HepG2 (cell line): ENCODE measurements around the gene RAP1GAP2. TPM values are rescaled to one million over a fixed set of nuclear protein-coding genes. Genes with fewer than 3 reads are reported as not detected.

Experiments
- ATAC-seq: fragments of 200-7000 bp; cut with Tn5 transposase; 3 replicates; pipeline ENCODE4 v1.9.1; 2020; ENCODE audit warnings: mild to moderate bottlenecking, moderate library complexity
- BruUV-seq: library from RNA; stranded (reverse); fragments of 400-500 nt; replicated peaks from 2 replicates; lab custom pipeline; 2021; lab: Mats Ljungman, UMichigan
- CTCF ChIA-PET: fragments of 300-600 bp; formaldehyde crosslinking; extraction: SDS; loops from one replicate; lab custom pipeline; 2021; ENCODE audit warnings: low total read pairs, inconsistent platforms, low intra/inter-chr PET ratio; lab: Yijun Ruan, JAX
- POLR2A ChIA-PET: fragments of 350-600 bp; sonication (Branson Sonifier 250); formaldehyde crosslinking; loops from one replicate; lab custom pipeline; 2020; ENCODE audit warnings: antibody characterized with exemption, inconsistent platforms; lab: Yijun Ruan, JAX
- DNase-seq: peaks from one replicate; pipeline ENCODE4 v3.0.0-alpha.2; 2015; ENCODE audit warnings: low spot score
- FAIRE-seq: peaks from 3 replicates; lab custom pipeline; 2011; peaks lifted over from hg19 to GRCh38; lab: Jason Lieb, UNC
- H2AFZ ChIP-seq: one replicate; pipeline ENCODE4 v1.6.1; 2011; ENCODE audit warnings: low read length, inconsistent platforms
- H3K27ac ChIP-seq: fragments of 300-600 bp; 3 replicates; pipeline ENCODE4 v1.8.0; 2011; ENCODE audit warnings: mixed run types, mild to moderate bottlenecking, mixed read lengths, low read length, inconsistent platforms; ENCODE audit not compliant: insufficient read depth; ENCODE audit errors: extremely low read length
- H3K27me3 ChIP-seq, 2 experiments: fragments of 200-600 bp in 1 of 2; 2 replicates in 1 of 2; 3 replicates in 1 of 2; pipeline versions ENCODE4 v1.6.0 to v1.8.0; 2011; ENCODE audit warnings: low read length in 2 of 2, mild to moderate bottlenecking in 2 of 2, moderate library complexity in 2 of 2, inconsistent platforms in 1 of 2; ENCODE audit not compliant: insufficient read depth in 2 of 2, control insufficient read depth in 1 of 2
- H3K36me3 ChIP-seq, 2 experiments: fragments of 200-600 bp in 1 of 2; replicated peaks in 1 of 2; 2 replicates in 1 of 2; 3 replicates in 1 of 2; pipeline versions ENCODE4 v1.5.1 to v1.8.0; 2011; ENCODE audit warnings: low read length in 2 of 2, inconsistent platforms in 1 of 2; ENCODE audit not compliant: insufficient read depth in 2 of 2, control insufficient read depth in 1 of 2
- H3K4me1 ChIP-seq: 2 replicates; pipeline ENCODE4 v1.5.1; 2012; ENCODE audit warnings: low read length, inconsistent platforms; ENCODE audit not compliant: insufficient read depth
- H3K4me2 ChIP-seq: 2 replicates; pipeline ENCODE4 v1.6.0; 2011; ENCODE audit warnings: low read depth, low read length, inconsistent platforms
- H3K4me3 ChIP-seq, 3 experiments: fragments of 200-600 bp in 1 of 3; sonication (generic), shearing (Covaris generic) in 1 of 3; replicated peaks in 1 of 3; 2 replicates each; pipeline ENCODE4 v1.5.1; 2011 to 2016; ENCODE audit warnings: low read length in 3 of 3, inconsistent platforms in 2 of 3, low read depth in 2 of 3, mild to moderate bottlenecking in 2 of 3, control low read depth in 1 of 3, mixed read lengths in 1 of 3; ENCODE audit not compliant: insufficient read depth in 1 of 3
- H3K79me2 ChIP-seq: one replicate; pipeline ENCODE4 v1.6.1; 2011; ENCODE audit warnings: low read length, inconsistent platforms; ENCODE audit not compliant: insufficient read depth
- H3K9ac ChIP-seq: 2 replicates; pipeline ENCODE4 v1.6.0; 2011; ENCODE audit warnings: mild to moderate bottlenecking, low read depth, low read length, inconsistent platforms; ENCODE audit not compliant: insufficient read depth
- H3K9me3 ChIP-seq: 2 replicates; pipeline ENCODE4 v1.5.1; 2012; ENCODE audit warnings: mild to moderate bottlenecking, low read length
- H4K20me1 ChIP-seq: 2 replicates; pipeline ENCODE4 v1.6.0; 2011; ENCODE audit warnings: inconsistent platforms, mild to moderate bottlenecking, low read length, moderate library complexity; ENCODE audit not compliant: insufficient read depth
- ETS1 ChIP-seq: sonication (generic); formaldehyde crosslinking; IDR thresholded peaks from 2 replicates; pipeline ENCODE4 v1.4.0; 2020; ENCODE audit warnings: missing genetic modification reagents
- HMGA1 ChIP-seq: sonication (generic); formaldehyde crosslinking; conservative IDR thresholded peaks from 2 replicates; pipeline ENCODE4 v1.4.0; 2020; ENCODE audit warnings: missing genetic modification reagents
- HMGXB4 ChIP-seq, 2 experiments: sonication (generic) in 1 of 2; formaldehyde crosslinking in 1 of 2; IDR thresholded peaks; 2 replicates each; pipeline versions ENCODE4 v1.4.0 to v1.6.1; 2018 to 2020; ENCODE audit warnings: missing genetic modification reagents in 2 of 2, borderline replicate concordance in 1 of 2, low read depth in 1 of 2, mild to moderate bottlenecking in 1 of 2, missing biosample characterization in 1 of 2
- RAD21 ChIP-seq: fragments of 450-650 bp; formaldehyde crosslinking; IDR thresholded peaks from 2 replicates; pipeline ENCODE4 v1.5.0; 2020; ENCODE audit warnings: mild to moderate bottlenecking
- SP4 ChIP-seq: sonication (generic); formaldehyde crosslinking; IDR thresholded peaks from 2 replicates; pipeline ENCODE4 v1.8.1; 2023; ENCODE audit warnings: mild to moderate bottlenecking, missing genetic modification reagents
- TEAD2 ChIP-seq: sonication (generic); formaldehyde crosslinking; IDR thresholded peaks from 2 replicates; pipeline ENCODE4 v1.9.0; 2021; ENCODE audit warnings: missing genetic modification reagents
- ZBTB34 ChIP-seq: sonication (generic); formaldehyde crosslinking; IDR thresholded peaks from 2 replicates; pipeline ENCODE4 v1.8.0; 2022; ENCODE audit warnings: mild to moderate bottlenecking, missing genetic modification reagents
- ZNF296 ChIP-seq: sonication (generic); formaldehyde crosslinking; conservative IDR thresholded peaks from 2 replicates; pipeline ENCODE4 v1.5.0; 2020; ENCODE audit warnings: mild to moderate bottlenecking, missing genetic modification reagents
- ZNF713 ChIP-seq: sonication (generic); formaldehyde crosslinking; IDR thresholded peaks from 2 replicates; pipeline ENCODE4 v1.4.0; 2020; ENCODE audit warnings: mild to moderate bottlenecking, missing genetic modification reagents
- ZNF720 ChIP-seq: sonication (generic); formaldehyde crosslinking; IDR thresholded peaks from 2 replicates; pipeline ENCODE4 v1.4.0; 2020; ENCODE audit warnings: missing genetic modification reagents
- WGBS: methylation state at CpG from one replicate; pipeline ENCODE4 v1.1.6; 2017; ENCODE audit warnings: low lambda C conversion rate; 5-methylcytosine and 5-hydroxymethylcytosine counted together
- in situ Hi-C: cut with HindIII; loops from 2 replicates; pipeline ENCODE4 v1.10.0; 2017; ENCODE audit warnings: low pct_unique_long_range_greater_than_20kb; ENCODE audit not compliant: extremely low pct_ligation_motif_present
- intact Hi-C: fragments of 100-400 bp; cut with micrococcal nuclease; formaldehyde crosslinking; loops from one replicate; pipeline ENCODE4 v1.10.0; 2022; ENCODE audit not compliant: unreplicated experiment
- polyA plus RNA-seq, 8 experiments: library from polyadenylated mRNA; depleted of rRNA in 3 of 8; stranded (reverse) in 7 of 8; unstranded in 1 of 8; fragments of >200 nt; fragmentation: Illumina TruSeq in 4 of 8; extraction: Trizol in 4 of 8; gene quantifications; 2 replicates each; pipeline versions ENCODE4 v1.2.1 to v1.2.3, GENCODE V29; 2011 to 2016; ENCODE audit warnings: low read depth in 4 of 8, missing spikeins in 1 of 8, mixed read lengths in 1 of 8; ENCODE audit not compliant: insufficient read depth in 1 of 8
- total RNA-seq, 5 experiments: library from RNA; depleted of rRNA; stranded (reverse); fragments of >200 nt; fragmentation: Illumina TruSeq; extraction: Trizol; gene quantifications; 2 replicates each; pipeline ENCODE4 v1.2.3, GENCODE V29; 2016; ENCODE audit warnings: low read depth in 1 of 5
- TF ChIP-seq, protein P1 (sequence below): sonication (generic); formaldehyde crosslinking; IDR thresholded peaks from 2 replicates; pipeline ENCODE4 v1.4.0; 2020; ENCODE audit warnings: missing genetic modification reagents, mild to moderate bottlenecking, borderline replicate concordance
- TF ChIP-seq, protein P2 (sequence below): sonication (generic); formaldehyde crosslinking; IDR thresholded peaks from 2 replicates; pipeline ENCODE4 v1.4.0; 2020; ENCODE audit warnings: missing genetic modification reagents

Gene RAP1GAP2
- total and polyA plus RNA-seq, 2 of the 13 experiments (the other 11 are each of a cell fraction or from before 2014, with no cell fraction given): 10.9 to 12.0 TPM

DNA sequence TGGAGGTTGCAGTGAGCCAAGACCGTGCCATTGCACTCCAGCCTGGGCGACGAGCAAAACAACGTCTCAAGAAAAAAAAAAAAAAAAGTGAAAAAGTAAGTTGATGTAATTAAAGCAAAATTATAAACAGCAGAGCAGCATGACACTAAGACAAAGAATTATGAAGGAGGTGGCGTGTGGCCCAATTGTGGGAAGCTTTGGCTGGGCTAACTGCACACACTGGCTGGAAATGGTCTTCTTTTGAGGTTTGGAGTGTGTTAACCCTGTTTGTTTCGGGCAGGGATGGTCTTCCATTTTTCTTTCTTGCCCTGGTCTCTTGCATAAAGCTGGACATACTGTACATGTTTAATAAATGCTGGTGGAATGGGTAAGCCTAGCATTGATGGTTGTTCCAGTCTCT, 54.8 kb downstream of the RAP1GAP2 start:
- no peak for ATAC-seq
- TF ChIP-seq SP4 (CRISPR knock-in tag) (no peak), TEAD2 (no peak), HMGA1 (no peak), ZBTB34 (no peak), ZNF720 (CRISPR knock-in tag) (no peak), ZNF713 (CRISPR knock-in tag) (no peak), HMGXB4 (CRISPR knock-in tag; IDR thresholded peaks at IDR 0.05; ENCODE audit: borderline replicate concordance in 1 of 2, low read depth in 1 of 2) (no peak), ZNF296 (CRISPR knock-in tag) (no peak), RAD21 (CRISPR knock-in tag) (no peak), ETS1 (no peak)
- TF ChIP-seq, protein P1, sequence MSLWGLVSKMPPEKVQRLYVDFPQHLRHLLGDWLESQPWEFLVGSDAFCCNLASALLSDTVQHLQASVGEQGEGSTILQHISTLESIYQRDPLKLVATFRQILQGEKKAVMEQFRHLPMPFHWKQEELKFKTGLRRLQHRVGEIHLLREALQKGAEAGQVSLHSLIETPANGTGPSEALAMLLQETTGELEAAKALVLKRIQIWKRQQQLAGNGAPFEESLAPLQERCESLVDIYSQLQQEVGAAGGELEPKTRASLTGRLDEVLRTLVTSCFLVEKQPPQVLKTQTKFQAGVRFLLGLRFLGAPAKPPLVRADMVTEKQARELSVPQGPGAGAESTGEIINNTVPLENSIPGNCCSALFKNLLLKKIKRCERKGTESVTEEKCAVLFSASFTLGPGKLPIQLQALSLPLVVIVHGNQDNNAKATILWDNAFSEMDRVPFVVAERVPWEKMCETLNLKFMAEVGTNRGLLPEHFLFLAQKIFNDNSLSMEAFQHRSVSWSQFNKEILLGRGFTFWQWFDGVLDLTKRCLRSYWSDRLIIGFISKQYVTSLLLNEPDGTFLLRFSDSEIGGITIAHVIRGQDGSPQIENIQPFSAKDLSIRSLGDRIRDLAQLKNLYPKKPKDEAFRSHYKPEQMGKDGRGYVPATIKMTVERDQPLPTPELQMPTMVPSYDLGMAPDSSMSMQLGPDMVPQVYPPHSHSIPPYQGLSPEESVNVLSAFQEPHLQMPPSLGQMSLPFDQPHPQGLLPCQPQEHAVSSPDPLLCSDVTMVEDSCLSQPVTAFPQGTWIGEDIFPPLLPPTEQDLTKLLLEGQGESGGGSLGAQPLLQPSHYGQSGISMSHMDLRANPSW (CRISPR knock-in tag): no peak
- TF ChIP-seq, protein P2, sequence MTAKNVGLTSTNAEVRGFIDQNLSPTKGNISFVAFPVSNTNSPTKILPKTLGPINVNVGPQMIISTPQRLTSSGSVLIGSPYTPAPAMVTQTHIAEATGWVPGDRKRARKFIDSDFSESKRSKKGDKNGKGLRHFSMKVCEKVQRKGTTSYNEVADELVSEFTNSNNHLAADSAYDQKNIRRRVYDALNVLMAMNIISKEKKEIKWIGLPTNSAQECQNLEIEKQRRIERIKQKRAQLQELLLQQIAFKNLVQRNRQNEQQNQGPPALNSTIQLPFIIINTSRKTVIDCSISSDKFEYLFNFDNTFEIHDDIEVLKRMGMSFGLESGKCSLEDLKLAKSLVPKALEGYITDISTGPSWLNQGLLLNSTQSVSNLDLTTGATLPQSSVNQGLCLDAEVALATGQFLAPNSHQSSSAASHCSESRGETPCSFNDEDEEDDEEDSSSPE (CRISPR knock-in tag): no peak

More for the DNA sequence above, 54.8 kb downstream of the RAP1GAP2 start:
- no peaks in the 10 kb centered on the region for H3K9me3 ChIP-seq
- H3K27ac ChIP-seq: no peak overlapping the region
- no peaks in the 10 kb centered on the region for H4K20me1 ChIP-seq
- no peaks in the 10 kb centered on the region for H3K79me2 ChIP-seq
- H3K4me2 ChIP-seq: no peak overlapping the region
- 64% methylated on average over 6 of the region's 6 CpGs for WGBS
- no peak overlapping the region for H3K4me3 ChIP-seq
- peaks cover 2 to 17% of the 10 kb centered on the region in 2 experiments; a peak in 4 of 5 replicates for H3K27me3 ChIP-seq
- in situ Hi-C loops (loop anchor here (5.0 to 10.0 kb wide), 2 partner anchors 76 to 164 kb away; no protein-coding TSS in a partner anchor), intact Hi-C loops (no loop called here)
- CTCF ChIA-PET: no interaction called here
- H3K9ac ChIP-seq: no peak overlapping the region
- H3K36me3 ChIP-seq: no peaks in the 10 kb centered on the region
- BruUV-seq: no TSS peak
- DNase-seq (no peak), FAIRE-seq (no peak)
- H3K4me1 ChIP-seq: peaks cover 14% of the 10 kb centered on the region
- no peak overlapping the region for H2AFZ ChIP-seq
- POLR2A ChIA-PET: no interaction called here
